HG02938 (cell line): Measurements from ENCODE around the gene ANKRD33.

Experiments
- ATAC-seq: cut with Tn5 transposase; IDR thresholded peaks from one replicate; pipeline ENCODE4 v1.9.1; 2021; ENCODE audit warnings: mild to moderate bottlenecking, moderate library complexity; ENCODE audit not compliant: unreplicated experiment

The ANKRD33 gene, protein sequence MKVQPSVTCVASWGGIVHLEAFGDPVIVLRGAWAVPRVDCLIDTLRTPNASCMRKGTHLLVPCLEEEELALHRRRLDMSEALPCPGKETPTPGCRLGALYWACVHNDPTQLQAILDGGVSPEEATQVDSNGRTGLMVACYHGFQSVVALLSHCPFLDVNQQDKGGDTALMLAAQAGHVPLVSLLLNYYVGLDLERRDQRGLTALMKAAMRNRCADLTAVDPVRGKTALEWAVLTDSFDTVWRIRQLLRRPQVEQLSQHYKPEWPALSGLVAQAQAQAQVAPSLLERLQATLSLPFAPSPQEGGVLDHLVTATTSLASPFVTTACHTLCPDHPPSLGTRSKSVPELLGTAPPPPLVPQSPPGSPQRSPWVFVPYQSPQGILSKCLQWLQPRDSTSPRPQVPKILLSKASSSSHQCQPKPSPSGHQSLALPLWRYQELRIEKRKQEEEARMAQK

DNA sequence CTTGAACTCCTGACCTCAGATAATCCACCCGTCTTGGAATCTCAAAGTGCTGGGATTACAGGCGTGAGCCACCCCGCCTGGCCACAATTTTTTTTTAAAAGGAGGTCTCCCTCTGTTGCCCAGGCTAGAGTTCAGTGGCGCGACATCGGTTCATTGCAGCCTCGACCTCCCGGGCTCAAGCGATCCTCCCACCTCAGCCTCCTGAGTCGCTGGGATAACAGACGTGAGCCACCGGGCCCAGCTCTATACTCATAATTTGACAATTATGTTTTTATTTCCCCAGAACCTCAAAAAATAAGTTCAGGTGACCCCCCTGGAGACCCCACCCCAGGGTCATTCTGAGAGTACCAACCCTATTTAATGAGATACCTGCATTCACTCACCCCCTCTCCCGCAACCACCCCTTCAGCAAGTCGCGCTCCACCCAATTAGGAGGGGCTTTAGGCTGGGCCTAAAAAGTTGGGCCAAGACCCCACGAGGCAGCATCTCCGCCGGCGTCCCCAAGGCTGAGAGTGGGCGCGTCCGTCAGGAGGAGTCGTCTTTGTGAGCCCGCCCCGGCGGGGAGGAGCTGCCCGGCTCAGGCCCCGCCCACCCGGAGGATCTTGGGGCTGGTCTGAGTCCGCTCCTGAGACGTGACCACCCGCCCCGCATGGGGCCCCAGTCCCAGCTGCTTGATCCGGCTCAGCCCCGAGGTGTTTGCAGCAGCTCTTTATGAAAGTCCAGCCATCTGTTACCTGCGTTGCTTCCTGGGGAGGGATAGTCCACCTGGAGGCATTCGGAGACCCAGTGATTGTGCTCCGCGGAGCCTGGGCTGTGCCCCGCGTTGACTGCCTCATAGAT is at the start of gene ANKRD33:
TSS of gene ANKRD33 (plus strand) at position 628 of the 840 bp plus-strand sequence. CDS start at position 712, 84 bp downstream.
- ATAC-seq = no peak

DNA sequence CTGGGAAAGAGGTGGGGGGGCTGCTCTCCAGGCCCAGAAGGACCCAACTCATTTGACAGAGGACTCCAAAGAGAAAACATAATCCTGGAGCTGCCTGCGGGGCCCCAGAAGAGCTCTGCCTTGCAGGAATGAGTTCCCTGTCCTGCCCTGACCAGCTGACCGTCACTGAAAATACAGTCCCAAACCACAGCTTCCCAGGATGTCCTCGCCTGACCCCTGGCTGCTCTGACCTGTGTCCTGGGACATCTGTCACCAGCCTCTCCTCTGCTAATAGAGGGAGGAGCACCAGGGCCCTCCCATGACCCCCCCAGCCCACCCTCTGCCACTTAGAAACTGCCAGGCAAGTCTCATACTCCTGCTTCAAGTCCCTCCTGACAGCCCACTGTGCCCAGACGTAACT is 49.1 kb upstream of the ANKRD33 start:
- ATAC-seq = no peak

- no peak for ATAC-seq
Observed at GRCh38 chr12:51839310-51839947, 48.5 kb upstream of the ANKRD33 start.

GRCh38 chr12:51840966-51841365 is 46.9 kb upstream of the ANKRD33 start:
- no peak for ATAC-seq

DNA sequence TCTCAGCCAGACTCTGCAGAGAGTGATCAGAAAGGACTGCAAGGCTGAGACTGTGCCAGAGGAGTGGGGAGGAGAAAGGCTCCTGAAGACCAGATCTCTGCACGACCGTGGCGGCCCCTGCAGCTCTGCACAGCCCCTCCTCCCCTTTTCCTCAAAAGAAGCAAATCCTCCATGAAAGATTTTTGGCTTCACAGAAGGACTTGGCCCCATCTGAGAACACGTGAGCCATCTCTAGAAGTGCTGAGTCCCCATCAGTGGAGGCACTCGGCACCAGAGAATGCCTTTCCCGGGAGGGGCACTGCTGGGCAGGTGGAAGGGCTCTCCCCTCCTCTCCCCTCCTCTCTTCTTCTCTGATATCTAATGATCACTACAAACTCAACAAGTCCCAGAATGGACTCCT is 46.2 kb upstream of the ANKRD33 start:
- ATAC-seq = no peak

DNA sequence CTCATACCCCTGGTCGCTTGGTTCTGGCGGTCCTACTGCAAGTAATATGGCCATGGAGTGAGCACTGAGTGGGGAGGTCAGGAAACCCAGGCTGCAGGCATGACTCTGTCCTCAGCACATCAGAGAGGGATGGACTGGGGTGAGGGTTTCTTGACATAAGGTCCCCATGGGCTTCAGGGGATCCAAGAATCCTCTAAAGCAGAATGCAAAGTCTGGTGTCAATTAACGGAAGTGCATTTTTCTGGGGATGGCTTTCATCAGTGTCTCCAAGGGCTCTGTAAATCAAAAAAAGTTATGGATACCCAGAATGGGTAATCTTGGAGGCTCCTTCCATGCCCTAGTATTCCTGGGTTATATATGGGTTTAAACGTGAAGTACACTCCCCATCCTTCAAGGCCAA is 43.0 kb upstream of the ANKRD33 start:
- no peak for ATAC-seq

- no peak for ATAC-seq
Observed at GRCh38 chr12:51845482-51845881, 42.4 kb upstream of the ANKRD33 start.

GRCh38 chr12:51846271-51846691 is 41.6 kb upstream of the ANKRD33 start:
- ATAC-seq = no peak

- no peak for ATAC-seq
Observed at GRCh38 chr12:51846911-51847642, 40.8 kb upstream of the ANKRD33 start.

DNA sequence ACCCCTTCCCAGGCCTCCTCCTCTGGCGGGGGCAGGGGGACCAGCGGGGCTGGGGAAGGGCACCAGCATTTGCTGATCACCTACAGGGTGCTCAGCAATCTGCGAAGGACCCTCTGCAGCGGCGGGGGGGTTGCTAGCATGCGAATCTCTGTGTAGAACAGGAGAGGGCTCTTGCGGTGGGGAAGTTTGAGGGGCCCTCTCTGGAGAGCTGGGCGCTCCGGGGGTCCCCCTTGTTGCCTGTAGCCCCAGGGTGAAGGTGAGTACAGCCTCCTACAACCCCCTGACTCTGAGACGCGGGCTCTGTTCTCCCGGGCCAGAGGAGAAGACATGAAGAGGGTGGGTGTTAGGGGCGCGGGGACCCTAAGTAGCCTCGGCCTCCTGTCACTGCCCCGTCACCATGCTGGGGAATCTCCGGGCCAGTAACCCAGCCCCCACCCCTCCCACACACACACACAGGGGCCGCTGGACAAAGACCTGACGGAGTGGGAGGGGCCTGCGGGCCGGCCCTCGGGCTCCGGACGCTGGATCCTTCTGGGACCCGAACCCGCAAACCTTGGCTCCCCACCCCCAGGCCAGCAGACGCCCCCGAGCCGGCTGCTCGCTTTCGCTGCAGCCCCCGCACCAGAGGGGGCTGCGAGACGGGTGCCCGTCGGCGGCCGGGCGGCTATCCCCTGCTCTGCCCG is 40.1 kb upstream of the ANKRD33 start:
- no peak for ATAC-seq

- no peak for ATAC-seq
Observed at GRCh38 chr12:51848326-51848727, 39.6 kb upstream of the ANKRD33 start, which contains the start of gene FIGNL2. TSS of gene FIGNL2 (minus strand) at chr12:51848718. CDS start at chr12:51822413, 26,305 bp downstream.

GRCh38 chr12:51848841-51849735 is 38.8 kb upstream of the ANKRD33 start:
- ATAC-seq = no peak

GRCh38 chr12:51850081-51850964 is 37.6 kb upstream of the ANKRD33 start:
- no peak for ATAC-seq

DNA sequence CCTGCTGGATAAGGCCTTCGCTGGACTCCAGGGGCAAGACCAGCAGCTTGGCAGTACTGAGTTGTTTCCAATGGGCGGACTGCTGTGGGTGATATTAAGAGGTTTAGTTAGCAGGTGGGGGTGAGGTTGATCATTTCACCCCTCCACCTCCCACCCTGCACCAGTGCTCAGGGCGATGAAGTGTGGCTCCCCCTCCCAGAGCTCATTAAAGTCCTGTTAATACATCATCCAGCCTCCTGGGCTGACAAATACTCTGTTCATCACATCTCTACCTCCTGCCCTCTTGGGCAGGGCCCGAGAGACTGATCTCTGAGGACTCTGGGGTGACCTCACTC is 37.0 kb upstream of the ANKRD33 start:
- no peak for ATAC-seq

GRCh38 chr12:51851413-51852124 is 36.3 kb upstream of the ANKRD33 start:
- no peak for ATAC-seq

DNA sequence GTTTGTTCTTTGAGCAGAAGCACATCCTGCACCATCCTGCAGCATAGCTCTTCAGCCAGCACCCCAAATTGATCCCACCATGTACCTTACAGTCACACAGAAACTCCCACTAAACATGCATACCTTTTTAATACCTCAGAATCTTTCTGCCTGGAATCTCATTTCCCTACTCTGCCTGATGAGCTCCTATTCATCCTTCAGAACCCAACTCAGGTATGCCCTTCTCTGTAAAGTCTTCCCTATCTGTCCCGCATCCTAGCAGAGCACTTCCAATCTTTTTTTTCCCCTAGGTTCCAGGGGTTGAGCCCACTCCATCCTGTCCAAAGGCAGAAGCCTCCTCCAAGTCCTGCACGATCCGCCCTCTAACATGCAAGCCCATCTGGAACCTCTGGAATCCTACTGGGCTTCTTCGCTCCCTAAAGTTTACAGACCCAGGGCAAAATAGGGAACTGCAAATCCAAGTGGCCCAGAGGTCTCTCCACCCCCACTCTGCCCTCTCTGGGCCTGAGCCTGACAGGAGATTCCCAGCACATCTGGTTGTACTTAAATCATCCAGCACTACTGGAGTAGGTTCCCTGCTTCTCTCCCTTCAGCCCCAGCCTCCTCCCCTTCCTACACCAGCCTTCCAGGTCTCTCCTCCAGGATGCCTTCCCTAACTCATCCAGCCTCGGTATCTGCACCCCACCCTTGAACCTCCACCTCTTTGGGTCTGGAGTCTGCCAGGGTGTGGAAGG is 35.3 kb upstream of the ANKRD33 start:
- ATAC-seq = no peak
